Stimulated activated CD4-positive, alpha-beta T cell treated with anti-CD3 and anti-CD28 coated beads, Interleukin-1b, Interleukin-23, amount 100 ng/mL, for 48 hours (primary cell): ENCODE measurements around the gene RBAK.
"Not testable (repeated sequence)": the region's sequence is repeated elsewhere in the genome, so short reads cannot be mapped to it uniquely, and the experiment has no call there.

ENCODE experiments used
- DNase-seq: peaks from one replicate; pipeline ENCODE4 v3.0.0-alpha.2; 2020

RBAK gene

DNA sequence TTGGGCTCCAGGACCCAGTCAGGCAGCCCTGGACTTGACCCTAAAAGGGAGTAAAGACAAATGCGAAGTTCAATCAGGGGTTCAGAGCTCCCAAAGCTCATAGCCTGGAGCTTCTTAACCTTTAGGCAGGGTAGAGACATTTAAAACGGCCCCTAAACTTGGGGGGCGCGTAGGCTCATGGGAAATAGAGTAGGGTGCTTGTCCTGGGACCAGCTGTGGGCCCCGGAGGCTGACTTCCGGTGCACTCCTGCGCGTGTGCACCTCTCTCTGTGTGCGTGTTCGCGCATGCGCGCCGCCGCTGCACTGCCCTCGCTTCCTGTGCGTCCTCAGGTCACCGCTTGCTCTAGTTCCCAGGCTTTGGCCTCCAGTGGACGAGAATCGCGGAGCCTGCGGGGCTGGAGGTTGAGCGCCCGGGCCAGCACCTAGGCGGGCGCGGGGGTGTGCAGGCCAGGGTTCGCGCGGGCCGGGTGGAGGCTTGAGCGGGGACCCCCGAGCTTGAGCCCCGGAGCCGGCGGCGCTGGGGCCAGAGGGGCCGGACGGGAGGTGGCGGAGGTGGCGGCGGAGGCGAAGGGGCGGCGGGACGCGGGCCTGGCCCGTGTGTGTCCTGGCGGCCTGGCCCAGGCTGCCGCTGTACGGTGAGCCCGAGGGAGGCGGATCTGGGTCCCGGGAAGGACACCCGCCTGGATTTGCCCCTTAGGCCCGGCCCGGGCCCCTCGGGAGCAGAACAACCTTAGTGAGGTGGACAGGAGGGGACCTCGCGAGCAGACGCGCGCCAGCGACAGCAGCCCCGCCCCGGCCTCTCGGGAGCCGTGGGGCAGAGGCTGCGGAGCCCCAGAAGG lies at the start of gene RBAK:
RBAK (plus strand) TSS at position 303 of the 839 bp plus-strand sequence. CDS start 2,217 bp downstream, outside the sequence.
- peak; percentile 94 for DNase-seq

DNA sequence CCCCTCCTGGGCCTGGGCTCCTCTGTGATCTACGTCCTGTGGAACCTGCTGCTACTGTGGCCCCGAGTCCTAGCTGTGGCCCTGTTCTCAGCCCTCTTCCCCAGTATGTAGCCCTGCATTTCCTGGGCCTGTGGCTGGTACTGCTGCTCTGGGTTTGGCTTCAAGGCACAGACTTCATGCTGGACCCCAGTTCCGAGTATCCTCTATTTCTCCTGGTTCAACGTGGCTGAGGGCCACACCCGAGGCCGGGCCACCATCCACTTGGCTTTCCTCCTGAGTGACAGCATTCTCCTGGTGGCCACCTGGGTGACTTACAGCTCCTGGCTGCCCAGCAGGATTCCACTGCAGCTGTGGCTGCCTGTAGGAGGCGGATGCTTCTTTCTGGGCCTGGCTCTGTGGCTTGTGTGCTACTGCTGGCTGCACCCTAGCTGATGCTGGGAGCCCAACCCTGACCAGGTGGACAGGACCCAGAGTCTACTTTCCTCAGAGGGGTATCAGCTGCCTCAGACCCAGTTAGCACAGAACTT lies 48.9 kb upstream of the RBAK start:
- no peak for DNase-seq

DNA sequence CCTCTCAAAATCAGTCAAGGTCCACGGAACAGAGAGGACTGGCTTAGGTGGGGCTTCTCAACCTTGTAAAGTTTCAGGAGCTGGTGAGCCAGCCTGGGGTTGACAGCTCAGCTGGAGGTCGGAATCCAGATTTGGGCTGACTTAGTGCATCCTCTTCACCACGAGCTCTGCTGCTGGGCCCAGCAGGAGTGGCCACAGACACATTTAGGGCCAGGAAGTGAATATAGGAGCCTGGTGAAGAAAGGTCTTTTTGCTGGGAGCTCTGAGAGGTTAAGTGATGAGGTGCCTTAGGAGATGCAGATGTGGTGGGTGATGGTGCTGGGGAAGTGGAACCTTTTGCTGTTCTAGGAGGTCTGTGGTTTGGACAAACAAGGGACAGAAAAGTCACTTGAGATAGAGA lies 47.4 kb upstream of the RBAK start:
- no peak for DNase-seq

DNA sequence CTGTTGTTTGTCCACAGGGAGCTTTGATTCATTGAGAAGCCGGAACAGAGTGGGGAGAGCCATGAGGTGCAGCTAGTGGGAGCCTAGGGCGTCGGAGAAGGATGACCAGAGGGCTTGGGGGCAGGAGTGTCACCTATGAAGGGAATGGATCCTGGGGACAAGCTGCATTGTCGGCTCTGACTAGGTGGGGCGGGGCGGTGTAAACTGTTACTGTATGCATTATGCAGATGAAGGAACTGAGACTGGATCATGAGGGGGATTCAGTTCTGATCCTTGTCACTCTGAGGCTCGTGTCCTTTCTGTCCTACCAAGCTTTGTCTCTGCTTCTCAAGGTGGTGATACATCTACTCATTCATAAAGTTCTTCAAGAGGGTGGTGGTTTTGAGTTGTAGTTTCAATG lies 46.8 kb upstream of the RBAK start:
- no peak for DNase-seq

DNA sequence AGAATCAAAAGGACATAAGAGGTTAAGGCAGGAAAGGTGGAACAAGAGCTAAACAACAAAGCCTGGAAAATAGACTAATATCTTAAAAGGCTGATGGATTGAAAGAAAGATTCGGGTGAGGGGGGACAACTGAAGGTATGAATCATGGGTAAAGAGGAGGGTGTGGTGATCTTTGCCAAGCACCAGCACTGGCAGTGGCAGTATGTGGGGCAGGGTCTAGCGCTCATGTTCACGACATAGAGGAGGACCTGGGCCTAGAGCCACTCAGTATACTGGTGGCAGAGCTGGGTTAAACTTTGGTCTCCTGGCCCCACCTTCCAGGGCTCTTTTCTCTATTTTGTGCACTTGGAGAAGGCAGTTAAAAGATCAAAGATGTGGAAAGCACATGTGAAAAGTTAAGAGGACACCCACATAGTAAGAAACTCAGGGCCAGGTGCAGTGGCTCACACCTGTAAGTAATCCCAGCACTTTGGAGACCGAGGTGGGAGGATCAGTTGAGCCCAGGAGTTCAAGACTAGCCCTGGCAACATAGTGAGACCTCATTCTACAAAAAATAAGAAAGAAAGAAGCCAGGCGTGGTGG lies 46.2 kb upstream of the RBAK start:
- no peak for DNase-seq

DNA sequence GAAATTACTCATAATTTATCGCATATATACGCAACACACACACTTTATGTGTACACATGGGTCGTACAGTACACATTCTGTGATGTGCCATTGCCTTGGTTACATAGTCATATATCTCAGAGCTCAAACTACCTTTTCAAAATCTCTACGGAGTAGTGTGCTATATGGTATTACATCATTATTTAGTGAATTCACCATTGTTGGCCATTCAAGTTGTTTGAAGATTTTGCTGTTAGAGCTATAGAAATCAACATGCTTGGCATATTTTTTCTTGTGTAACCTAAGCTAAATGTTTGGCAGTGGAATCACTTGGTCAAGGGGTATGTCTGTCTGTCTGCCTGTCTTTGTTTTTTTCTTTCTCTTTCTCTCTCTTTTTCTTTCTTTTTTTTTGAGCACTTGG lies 44.7 kb upstream of the RBAK start:
- DNase-seq, result no peak

DNA sequence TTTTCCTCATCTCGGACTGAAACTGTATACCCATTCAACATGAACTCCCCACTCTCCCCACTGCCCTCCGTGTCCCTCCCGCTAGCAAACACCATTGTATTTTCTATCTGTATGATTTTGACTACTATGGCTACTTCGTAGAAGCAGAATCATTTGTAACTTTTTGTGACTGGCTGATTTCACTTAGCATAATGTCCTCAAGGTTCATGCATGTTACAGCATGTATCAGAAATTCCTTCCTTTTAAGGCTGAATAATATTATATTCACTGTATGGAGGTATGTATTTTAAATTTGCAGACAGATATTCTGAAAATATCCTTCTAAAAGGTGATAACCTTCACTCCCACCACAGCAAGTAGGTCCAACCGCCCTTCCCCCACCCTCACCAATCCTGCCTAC lies 43.7 kb upstream of the RBAK start:
- DNase-seq, result no peak

DNA sequence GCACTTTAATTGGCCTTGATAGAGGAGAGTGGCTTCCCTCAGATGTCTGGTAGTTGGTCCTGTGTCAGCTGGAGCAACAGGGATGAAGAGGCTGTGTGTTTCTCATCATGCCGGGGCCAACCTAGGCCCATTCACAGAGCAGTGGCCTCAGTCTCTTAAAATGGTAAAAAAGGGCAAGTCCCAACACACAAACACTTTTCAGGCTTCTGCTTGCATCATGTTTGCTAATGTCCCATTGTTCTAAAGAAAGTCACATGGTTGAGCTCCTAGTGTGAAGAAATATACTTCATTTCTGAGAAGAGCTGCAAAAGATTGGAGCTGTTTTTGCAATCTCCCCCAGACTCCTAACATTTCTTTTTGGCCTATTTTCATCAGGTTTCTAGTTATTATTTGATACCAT lies 40.6 kb upstream of the RBAK start:
- DNase-seq, result no peak

DNA sequence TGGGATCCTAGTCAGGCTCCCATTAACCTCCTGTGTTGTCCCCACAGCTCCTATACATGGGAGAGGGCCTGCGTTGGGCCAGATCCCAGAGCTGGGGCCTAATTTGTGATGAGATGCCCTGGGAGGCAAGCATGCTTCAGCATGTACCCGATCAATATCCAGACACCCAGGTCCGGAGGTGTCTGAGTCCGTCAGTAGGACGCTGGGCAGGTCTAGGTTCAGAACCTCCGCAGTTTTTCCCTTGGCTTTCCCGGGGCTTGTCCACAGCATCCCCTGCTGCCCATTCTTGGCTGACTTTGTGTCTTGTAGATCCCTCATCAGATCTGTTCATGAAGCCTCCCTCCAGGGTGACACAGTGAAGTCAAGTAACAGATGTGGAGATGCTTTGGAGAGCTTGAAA lies 32.7 kb upstream of the RBAK start:
- DNase-seq, result no peak

DNA sequence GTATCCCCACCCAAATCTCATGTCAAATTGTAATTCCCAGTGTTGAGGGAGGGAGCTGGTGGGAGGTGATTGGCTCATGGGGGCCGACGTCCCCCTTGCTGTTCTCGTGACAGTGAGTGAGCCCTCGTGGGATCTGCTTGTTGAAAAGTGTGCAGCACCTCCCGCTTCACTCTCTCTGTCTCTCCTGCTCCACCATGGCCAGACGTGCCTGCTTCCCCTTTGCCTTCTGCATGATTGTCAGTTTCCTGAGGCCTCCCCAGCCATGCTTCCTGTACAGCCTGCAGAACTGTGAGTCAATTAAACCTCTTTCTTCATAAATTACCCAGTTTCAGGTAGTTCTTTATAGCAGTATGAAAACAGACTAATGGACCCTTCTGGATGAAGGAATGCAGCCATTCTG lies 29.7 kb upstream of the RBAK start:
- not testable (repeated sequence) for DNase-seq

DNA sequence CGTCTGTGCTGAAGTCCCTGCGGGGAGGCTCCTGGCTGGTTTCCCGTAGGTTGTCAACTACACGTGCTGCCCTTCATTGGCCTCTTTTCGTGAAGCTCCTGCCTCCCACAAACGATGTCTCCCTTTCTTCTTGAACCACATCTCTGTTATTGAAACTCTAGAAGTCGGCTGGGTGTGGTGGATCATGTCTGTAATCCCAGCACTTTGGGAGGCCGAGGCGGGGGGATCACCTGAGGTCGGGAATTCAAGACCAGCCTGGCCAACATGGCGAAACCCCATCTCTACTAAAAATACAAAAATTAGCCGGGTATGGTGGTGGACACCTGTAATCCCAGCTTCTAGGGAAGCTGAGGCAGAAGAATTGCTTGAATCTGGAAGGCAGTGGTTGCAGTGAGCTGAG lies 28.0 kb upstream of the RBAK start:
- DNase-seq, result not testable (repeated sequence)

DNA sequence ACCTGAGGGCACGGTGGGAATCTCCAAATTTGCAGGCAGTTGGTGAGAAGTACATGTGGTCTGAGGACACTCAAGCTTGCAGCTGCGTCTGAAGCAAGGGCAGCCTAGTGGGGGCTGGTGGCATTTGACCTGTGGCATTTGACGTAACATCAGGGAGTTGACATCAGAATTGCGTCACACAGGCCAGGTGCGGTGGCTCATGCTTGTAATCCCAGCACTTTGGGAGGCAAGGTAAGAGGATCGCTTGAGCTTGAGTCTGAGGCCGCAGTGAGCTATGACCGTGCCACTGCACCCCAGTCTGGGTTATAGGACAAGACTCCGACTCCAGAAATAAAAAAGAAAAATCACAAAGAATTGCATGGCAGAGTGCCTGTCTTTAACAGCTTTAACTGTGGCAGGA lies 25.6 kb upstream of the RBAK start:
- DNase-seq, result no peak

DNA sequence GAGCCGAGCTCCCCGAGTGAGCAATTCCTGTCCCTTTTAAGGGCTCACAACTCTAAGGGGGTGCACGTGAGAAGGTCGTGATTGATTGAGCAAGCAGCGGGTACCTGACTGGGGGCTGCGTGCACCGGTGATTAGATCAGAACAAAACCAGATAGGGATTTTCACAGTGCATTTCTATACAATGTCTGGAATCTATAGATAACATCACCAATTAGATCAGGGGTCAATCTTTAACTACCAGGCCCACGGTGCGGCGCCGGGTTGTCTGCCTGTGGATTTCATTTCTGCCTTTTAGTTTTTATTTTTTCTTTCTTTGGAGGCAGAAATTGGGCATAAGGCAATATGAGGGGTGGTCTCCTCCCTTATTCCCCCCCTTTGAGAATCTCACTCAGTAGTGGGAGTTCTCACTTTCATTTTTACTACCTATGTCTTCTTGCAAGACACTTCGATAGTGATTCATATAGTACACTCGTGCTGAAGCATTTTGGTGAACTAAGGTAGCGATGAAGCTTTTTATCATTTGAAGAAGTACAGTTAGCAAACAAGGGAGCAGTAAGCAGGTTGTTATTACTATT lies 24.6 kb upstream of the RBAK start:
- not testable (repeated sequence) for DNase-seq

DNA sequence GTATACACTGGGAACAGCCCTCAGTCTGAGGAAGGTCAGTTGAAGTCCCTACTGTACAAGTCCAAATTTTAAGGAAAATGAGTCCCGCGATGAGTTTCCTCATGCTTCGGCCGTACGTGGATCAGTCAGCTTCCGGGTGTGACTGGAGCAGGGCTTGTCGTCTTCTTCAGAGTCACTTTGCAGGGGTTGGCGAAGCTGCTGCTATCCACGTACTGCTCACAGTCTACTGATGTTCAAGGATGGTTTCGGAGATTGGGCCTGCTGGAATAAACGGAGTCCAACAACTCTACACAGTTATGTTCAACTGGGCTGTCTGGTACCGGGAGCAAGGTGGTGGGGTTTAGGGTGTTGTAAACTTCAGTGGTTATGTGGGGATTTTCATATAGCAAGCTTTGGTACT lies 22.0 kb upstream of the RBAK start:
- DNase-seq, result not testable (repeated sequence)

DNA sequence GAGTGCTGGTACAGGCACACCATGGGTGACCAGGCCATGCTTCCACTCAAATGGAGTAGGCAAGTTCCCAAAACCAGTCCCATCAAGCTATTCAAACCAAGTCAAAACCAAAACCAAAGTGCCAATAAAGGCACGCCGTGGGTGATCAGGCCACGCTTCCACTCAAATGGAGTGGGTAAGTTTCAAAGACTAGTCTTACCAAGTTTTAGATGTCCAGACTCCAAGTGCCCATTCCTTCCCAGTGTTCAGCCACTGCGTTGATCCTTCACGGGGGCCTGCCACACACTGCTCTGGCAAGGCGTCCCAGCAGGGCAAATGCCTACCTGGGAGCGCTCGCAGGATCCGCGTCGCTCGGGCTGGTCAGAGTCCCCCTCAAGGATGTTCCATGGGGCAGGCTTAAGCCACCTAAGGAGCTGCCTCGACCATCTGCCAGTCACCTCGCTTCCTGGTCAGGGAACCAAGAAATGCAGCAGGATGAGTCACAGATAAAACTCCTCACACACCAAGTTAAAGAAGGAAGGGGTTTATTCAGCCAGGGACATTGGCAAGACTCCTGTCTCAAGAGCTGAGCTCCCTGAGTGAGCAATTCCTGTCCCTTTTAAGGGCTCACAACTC lies 17.8 kb upstream of the RBAK start:
- DNase-seq, result not testable (repeated sequence)

DNA sequence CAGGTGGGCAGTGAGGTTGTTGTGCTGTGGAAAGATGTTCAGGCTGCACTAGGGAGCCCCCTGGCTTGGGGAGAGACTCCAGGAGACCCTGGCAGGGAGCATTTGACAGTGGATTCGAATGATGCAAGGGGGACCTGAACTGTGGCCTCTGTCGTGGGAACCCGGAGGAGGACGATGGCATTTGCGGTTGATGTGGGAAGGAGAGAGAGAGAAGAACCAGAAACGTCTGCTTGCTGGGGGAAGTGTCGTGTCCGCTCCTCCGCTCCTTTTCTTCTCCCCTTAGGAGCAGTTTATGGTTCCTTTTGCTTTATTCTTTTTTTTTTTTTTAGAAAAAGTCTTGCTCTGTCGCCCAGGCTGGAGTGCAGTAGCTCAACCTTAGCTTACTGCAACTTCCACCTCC lies 12.5 kb upstream of the RBAK start:
- not testable (repeated sequence) for DNase-seq

DNA sequence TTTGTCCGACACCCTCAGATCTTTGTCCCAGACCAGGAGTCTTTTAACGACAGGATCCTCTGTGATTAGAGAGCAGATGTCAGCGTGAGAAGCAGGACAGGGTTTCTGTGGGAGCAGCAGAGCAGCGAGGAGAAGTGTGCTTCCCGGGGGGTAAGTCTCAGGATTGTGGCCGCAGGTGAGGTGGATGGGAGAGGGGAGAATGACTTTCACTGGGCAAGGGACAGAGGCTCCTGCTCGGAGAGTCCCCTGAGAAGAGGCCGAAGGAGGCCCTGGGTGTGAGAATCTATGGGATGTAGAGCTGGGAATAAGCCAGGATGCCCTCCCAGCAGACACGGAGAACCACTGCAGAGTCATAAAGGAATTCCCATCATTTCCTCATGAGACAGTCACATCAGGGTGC lies 10.4 kb upstream of the RBAK start:
- DNase-seq, result no peak

DNA sequence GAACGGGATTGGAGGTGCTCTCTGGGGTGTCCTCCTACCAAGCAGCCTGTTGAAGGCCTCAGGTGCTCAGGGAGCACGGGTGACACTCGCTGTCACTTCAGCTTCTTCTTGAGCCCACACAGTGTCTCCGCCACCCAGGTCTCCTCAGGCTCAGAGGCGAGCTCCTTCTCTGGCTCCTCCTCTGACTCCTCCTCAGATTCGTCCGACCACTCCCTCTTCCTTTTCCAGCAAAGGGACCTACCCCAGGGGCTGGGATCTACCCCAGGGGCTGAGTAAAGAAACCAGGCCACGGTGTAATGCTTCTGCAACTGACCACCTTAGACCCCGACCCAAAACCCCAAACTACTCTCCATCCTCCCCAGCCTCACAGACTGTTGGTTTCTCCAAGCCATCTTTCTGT lies 9.2 kb upstream of the RBAK start:
- DNase-seq, result no peak

DNA sequence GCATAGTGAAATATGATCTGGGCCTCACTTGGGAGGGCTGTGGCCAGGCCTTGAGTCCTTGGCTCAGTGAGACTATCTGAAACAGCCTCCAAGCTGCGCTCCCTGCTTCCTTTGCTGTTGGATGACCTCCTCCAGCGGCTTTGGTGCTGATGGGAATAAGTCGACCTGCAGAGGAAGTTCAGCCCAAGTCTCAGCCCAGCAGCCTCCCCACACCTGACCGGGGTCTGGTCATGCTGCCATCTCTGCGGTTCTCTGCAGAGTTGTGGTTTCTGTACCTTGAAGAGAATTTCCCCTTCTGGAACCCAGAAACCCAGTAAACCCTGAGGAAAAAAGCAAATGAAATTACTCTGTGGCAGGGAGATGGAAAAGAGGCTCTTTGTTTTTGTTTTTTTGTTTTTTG lies 4.6 kb upstream of the RBAK start:
- DNase-seq, result no peak

DNA sequence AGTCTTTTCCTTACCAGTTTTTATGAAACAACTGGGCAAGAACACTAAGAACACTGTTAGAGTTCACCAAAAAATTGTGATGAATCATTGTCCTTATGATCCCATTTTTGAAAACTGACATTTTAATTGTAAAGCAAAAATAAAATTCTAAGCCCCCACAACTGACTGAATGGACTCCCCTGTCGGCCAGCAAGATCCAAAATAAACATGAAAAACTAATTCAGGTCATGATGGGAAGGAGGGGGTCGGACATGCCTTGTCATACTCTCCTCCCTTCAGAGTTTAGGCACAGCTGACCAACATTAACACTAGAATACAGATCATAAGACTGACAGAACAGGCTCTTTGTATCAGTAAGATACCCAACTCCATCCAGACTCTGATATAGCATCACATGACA lies 2.0 kb upstream of the RBAK start:
- DNase-seq, result no peak

DNA sequence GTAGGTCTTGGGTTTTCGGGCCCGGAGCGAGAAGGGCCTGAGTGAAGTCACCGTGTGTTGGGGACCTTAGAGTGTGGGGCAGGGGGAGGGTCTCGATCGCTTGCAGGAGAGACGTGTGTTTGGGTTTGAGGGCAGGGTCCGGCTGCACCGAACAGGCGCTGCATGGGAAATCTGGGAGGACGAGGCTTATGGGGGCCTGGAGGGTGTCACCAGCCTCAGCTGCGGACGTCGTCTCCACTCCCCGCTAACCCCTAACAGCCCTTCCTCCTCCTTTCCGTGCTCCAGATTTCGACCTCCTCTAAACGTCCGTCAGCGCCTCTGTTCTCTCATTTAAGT lies 705 bp downstream of the RBAK start:
- DNase-seq, result not testable (repeated sequence)

DNA sequence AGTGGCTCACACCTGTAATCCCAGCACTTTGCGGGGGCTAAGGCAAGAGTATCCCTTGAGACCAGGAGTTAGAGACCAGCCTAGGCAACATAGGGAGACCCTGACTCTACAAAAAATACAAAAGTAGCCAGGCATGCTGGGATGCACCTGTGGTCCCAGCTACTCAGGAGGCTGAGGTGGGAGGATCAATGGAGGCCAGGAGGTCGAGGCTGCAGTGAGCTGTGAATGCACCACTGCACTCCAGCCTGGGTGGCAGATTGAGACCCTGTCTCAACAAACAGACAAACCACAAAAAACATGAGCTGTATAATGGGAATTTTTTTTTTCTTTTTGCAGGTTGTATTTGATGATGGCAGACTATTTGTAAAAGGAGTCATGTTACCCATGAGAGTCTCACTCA lies 1.5 kb downstream of the RBAK start:
- not testable (repeated sequence) for DNase-seq

DNA sequence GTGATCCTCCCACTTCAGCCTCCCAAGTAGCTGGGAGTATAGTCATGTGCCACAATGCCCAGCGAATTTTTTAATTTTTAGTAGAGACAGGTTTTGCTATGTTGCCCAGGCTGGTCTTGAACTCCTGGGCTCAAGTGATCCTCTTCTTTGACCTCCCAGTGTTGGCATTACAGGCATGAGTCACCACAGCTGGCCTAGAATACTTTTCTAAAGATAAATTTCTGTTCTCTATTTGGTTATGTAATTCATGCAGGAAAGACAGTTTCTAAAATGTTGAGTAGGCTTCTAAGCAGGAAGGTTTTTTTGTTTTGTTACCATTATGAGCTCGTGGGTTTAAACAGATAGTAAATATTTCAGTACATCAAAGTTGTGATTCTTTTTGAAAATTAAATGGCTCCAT lies 5.0 kb downstream of the RBAK start:
- DNase-seq, result no peak

DNA sequence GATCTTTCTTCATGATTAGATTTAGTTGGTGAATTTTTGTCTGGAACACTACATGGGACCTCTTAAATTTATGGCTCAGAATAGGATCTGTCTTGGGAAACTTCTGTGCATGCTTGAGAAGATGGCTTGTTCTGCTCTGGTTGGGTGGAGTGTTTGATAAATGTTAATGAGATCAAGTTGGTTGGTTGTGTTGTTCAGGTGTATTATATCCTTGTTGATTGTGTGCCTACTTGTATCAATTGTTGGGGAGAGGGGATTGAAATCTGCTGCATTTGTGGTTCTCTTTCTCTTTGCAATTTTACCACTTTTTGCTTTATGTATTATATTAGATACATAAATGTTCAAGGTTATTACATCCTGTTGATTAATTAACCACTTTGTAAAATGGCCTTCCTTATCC lies 6.1 kb downstream of the RBAK start:
- DNase-seq, result not testable (repeated sequence)
